GM18861 (cell line): Measurements from ENCODE around the gene SLC7A6.

Experiments
- ATAC-seq: cut with Tn5 transposase; IDR thresholded peaks from one replicate; pipeline ENCODE4 v1.9.1; 2021; ENCODE audit not compliant: unreplicated experiment

The SLC7A6 gene

GRCh38 chr16:68298907-68299561, 34.7 kb downstream of the SLC7A6 start:
- ATAC-seq, result no peak

GRCh38 chr16:68299571-68300453, 35.5 kb downstream of the SLC7A6 start:
- no peak for ATAC-seq

- no peak for ATAC-seq
Observed at GRCh38 chr16:68300734-68301459, 36.6 kb downstream of the SLC7A6 start.

- no peak for ATAC-seq
Observed at GRCh38 chr16:68306633-68307032, 42.3 kb downstream of the SLC7A6 start.

GRCh38 chr16:68309799-68310198, 45.5 kb downstream of the SLC7A6 start:
- no peak for ATAC-seq

GRCh38 chr16:68310437-68310773, 46.1 kb downstream of the SLC7A6 start:
- no peak for ATAC-seq

- peak; percentile 87 for ATAC-seq
Observed at GRCh38 chr16:68310774-68311511, 46.6 kb downstream of the SLC7A6 start, which contains the start of the genes PRMT7 and SLC7A6OS. Gene PRMT7 (plus strand): TSS chr16:68311019. CDS start chr16:68315980, 4,961 bp downstream. Gene SLC7A6OS (minus strand): TSS chr16:68310946. CDS start chr16:68310926, 20 bp downstream.

- ATAC-seq, result no peak
Observed at GRCh38 chr16:68313116-68313515, 48.8 kb downstream of the SLC7A6 start.

GRCh38 chr16:68319185-68319908, 55.0 kb downstream of the SLC7A6 start:
- no peak for ATAC-seq

- ATAC-seq, result no peak
Observed at GRCh38 chr16:68324336-68324735, 60.0 kb downstream of the SLC7A6 start.

- ATAC-seq, result no peak
Observed at GRCh38 chr16:68324780-68325357, 60.5 kb downstream of the SLC7A6 start.

GRCh38 chr16:68328151-68328859, 64.0 kb downstream of the SLC7A6 start:
- peak; percentile 67 for ATAC-seq

GRCh38 chr16:68328860-68329390, 64.6 kb downstream of the SLC7A6 start:
- ATAC-seq, result peak; percentile 16

- ATAC-seq, result no peak
Observed at GRCh38 chr16:68331879-68332410, 67.6 kb downstream of the SLC7A6 start.

GRCh38 chr16:68332411-68333121, 68.2 kb downstream of the SLC7A6 start:
- no peak for ATAC-seq

GRCh38 chr16:68335175-68335574, 70.8 kb downstream of the SLC7A6 start:
- ATAC-seq, result no peak

GRCh38 chr16:68338326-68339119, 74.2 kb downstream of the SLC7A6 start:
- no peak for ATAC-seq
